ENCODE measurements around the gene MT1H. TPM values are rescaled to one million over a fixed set of nuclear protein-coding genes. Genes with fewer than 3 reads are reported as not detected.

Gene MT1H
- total and polyA plus RNA-seq, 9 of the 15 experiments (the other 6 are each of a cell fraction or from before 2014, with no cell fraction given): 0.13 to 0.37 TPM; not detected in 7

DNA sequence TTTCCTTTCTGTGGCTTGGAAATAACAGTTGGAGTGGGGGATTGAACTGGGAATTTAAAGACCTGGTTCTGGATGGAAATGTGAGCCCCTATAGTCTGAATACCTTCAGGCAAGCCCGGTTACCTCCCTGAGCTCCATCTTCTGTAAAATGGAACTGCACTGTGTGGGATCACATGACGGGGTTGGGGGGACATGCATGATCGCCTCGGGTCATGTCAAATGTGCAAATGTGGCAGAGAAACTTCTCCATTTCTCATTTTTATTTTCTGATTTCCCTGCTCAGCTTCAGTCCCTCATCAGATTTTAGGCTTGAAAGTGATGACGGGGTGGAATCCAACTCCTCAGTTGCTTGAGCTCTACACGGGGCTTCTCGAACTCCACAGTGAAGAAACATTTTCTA, 16.4 kb upstream of the MT1H start (continued):
- TF ChIP-seq, protein P1, sequence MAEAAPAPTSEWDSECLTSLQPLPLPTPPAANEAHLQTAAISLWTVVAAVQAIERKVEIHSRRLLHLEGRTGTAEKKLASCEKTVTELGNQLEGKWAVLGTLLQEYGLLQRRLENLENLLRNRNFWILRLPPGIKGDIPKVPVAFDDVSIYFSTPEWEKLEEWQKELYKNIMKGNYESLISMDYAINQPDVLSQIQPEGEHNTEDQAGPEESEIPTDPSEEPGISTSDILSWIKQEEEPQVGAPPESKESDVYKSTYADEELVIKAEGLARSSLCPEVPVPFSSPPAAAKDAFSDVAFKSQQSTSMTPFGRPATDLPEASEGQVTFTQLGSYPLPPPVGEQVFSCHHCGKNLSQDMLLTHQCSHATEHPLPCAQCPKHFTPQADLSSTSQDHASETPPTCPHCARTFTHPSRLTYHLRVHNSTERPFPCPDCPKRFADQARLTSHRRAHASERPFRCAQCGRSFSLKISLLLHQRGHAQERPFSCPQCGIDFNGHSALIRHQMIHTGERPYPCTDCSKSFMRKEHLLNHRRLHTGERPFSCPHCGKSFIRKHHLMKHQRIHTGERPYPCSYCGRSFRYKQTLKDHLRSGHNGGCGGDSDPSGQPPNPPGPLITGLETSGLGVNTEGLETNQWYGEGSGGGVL (CRISPR knock-in tag; IDR thresholded peaks at IDR 0.05): no peak
- TF ChIP-seq, protein P2, sequence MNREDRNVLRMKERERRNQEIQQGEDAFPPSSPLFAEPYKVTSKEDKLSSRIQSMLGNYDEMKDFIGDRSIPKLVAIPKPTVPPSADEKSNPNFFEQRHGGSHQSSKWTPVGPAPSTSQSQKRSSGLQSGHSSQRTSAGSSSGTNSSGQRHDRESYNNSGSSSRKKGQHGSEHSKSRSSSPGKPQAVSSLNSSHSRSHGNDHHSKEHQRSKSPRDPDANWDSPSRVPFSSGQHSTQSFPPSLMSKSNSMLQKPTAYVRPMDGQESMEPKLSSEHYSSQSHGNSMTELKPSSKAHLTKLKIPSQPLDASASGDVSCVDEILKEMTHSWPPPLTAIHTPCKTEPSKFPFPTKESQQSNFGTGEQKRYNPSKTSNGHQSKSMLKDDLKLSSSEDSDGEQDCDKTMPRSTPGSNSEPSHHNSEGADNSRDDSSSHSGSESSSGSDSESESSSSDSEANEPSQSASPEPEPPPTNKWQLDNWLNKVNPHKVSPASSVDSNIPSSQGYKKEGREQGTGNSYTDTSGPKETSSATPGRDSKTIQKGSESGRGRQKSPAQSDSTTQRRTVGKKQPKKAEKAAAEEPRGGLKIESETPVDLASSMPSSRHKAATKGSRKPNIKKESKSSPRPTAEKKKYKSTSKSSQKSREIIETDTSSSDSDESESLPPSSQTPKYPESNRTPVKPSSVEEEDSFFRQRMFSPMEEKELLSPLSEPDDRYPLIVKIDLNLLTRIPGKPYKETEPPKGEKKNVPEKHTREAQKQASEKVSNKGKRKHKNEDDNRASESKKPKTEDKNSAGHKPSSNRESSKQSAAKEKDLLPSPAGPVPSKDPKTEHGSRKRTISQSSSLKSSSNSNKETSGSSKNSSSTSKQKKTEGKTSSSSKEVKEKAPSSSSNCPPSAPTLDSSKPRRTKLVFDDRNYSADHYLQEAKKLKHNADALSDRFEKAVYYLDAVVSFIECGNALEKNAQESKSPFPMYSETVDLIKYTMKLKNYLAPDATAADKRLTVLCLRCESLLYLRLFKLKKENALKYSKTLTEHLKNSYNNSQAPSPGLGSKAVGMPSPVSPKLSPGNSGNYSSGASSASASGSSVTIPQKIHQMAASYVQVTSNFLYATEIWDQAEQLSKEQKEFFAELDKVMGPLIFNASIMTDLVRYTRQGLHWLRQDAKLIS (CRISPR knock-in tag; IDR thresholded peaks at IDR 0.05): no peak
- no peak for TF ChIP-seq HCFC1 (IDR thresholded peaks at IDR 0.05; ENCODE audit: low read depth, low read length)
- TF ChIP-seq, protein P3, sequence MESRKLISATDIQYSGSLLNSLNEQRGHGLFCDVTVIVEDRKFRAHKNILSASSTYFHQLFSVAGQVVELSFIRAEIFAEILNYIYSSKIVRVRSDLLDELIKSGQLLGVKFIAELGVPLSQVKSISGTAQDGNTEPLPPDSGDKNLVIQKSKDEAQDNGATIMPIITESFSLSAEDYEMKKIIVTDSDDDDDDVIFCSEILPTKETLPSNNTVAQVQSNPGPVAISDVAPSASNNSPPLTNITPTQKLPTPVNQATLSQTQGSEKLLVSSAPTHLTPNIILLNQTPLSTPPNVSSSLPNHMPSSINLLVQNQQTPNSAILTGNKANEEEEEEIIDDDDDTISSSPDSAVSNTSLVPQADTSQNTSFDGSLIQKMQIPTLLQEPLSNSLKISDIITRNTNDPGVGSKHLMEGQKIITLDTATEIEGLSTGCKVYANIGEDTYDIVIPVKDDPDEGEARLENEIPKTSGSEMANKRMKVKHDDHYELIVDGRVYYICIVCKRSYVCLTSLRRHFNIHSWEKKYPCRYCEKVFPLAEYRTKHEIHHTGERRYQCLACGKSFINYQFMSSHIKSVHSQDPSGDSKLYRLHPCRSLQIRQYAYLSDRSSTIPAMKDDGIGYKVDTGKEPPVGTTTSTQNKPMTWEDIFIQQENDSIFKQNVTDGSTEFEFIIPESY (CRISPR knock-in tag; IDR thresholded peaks at IDR 0.05): no peak
- TF ChIP-seq ZNF232 (CRISPR knock-in tag; IDR thresholded peaks at IDR 0.05): no peak
- TF ChIP-seq ZNF165 (CRISPR knock-in tag; IDR thresholded peaks at IDR 0.05; ENCODE audit: borderline replicate concordance): no peak
- TF ChIP-seq, protein P4, sequence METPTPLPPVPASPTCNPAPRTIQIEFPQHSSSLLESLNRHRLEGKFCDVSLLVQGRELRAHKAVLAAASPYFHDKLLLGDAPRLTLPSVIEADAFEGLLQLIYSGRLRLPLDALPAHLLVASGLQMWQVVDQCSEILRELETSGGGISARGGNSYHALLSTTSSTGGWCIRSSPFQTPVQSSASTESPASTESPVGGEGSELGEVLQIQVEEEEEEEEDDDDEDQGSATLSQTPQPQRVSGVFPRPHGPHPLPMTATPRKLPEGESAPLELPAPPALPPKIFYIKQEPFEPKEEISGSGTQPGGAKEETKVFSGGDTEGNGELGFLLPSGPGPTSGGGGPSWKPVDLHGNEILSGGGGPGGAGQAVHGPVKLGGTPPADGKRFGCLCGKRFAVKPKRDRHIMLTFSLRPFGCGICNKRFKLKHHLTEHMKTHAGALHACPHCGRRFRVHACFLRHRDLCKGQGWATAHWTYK (CRISPR knock-in tag; IDR thresholded peaks at IDR 0.05): no peak
- TF ChIP-seq, protein P5, sequence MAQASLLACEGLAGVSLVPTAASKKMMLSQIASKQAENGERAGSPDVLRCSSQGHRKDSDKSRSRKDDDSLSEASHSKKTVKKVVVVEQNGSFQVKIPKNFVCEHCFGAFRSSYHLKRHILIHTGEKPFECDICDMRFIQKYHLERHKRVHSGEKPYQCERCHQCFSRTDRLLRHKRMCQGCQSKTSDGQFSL (CRISPR knock-in tag; IDR thresholded peaks at IDR 0.05): no peak
- TF ChIP-seq, protein P5 (tag; IDR thresholded peaks at IDR 0.05): no peak
- TF ChIP-seq RBM22 (IDR thresholded peaks at IDR 0.05; ENCODE audit: low read depth, low read length, poor library complexity, severe bottlenecking): no peak
- no peak for TF ChIP-seq BDP1 (IDR thresholded peaks at IDR 0.05; ENCODE audit: insufficient read depth, insufficient read length)

Data from K562 (cell line).